Measurements from ENCODE around the gene PLEK.

- peak; percentile 32 for TF ChIP-seq CTCF (IDR thresholded peaks at IDR 0.05)
- no peak for TF ChIP-seq EZH2 (IDR thresholded peaks at IDR 0.05; ENCODE audit: borderline replicate concordance, insufficient read depth, low read depth, low read length, poor library complexity, severe bottlenecking)
Measured at GRCh38 chr2:68359889-68360288, 5.2 kb upstream of the PLEK start.
